WTC11 (cell line): ENCODE results near the gene SPEF1. TPM values are rescaled to one million over a fixed set of nuclear protein-coding genes. Genes with fewer than 3 reads are reported as not detected.

ENCODE experiments used
- ATAC-seq: fragments of 200-7000 bp; cut with Tn5 transposase; 2 replicates; pipeline ENCODE4 v1.10.0; 2021; ENCODE audit warnings: mild to moderate bottlenecking, moderate library complexity
- CTCF ChIA-PET: fragments of 300-600 bp; sonication (Branson Sonifier 250); formaldehyde crosslinking; loops from one replicate; lab custom pipeline; 2021; ENCODE audit warnings: antibody characterized with exemption; lab: Charles Lee
- POLR2A ChIA-PET: fragments of 350-600 bp; sonication (Branson Sonifier 250); formaldehyde crosslinking; loops from one replicate; lab custom pipeline; 2021; ENCODE audit warnings: antibody characterized with exemption; lab: Charles Lee
- DNase-seq: peaks from one replicate; pipeline ENCODE4 v3.0.0; 2021; ENCODE audit warnings: low spot score
- H3K27ac Mint-ChIP-seq: 2 replicates; pipeline ENCODE4 v1.8.0; 2021; ENCODE audit warnings: mixed read lengths
- H3K27me3 Mint-ChIP-seq: 2 replicates; pipeline ENCODE4 v1.8.0; 2021; ENCODE audit warnings: low read depth, mild to moderate bottlenecking, moderate library complexity, mixed read lengths
- H3K36me3 Mint-ChIP-seq: 2 replicates; pipeline ENCODE4 v1.8.0; 2021; ENCODE audit warnings: mixed read lengths
- H3K4me1 Mint-ChIP-seq: 2 replicates; pipeline ENCODE4 v1.8.0; 2022; ENCODE audit warnings: mixed read lengths
- H3K4me3 Mint-ChIP-seq: 2 replicates; pipeline ENCODE4 v1.8.0; 2021; ENCODE audit warnings: mild to moderate bottlenecking, moderate library complexity, mixed read lengths
- H3K9me3 Mint-ChIP-seq: 2 replicates; pipeline ENCODE4 v1.8.0; 2021; ENCODE audit warnings: mixed read lengths
- ATF2 ChIP-seq: sonication (generic); formaldehyde crosslinking; IDR thresholded peaks from 2 replicates; pipeline ENCODE4 v1.8.1; 2022; ENCODE audit warnings: low read depth, missing genetic modification reagents, borderline replicate concordance
- CBFB ChIP-seq: sonication (generic); formaldehyde crosslinking; IDR thresholded peaks from 2 replicates; pipeline ENCODE4 v1.8.1; 2022; ENCODE audit warnings: mild to moderate bottlenecking, low read depth, missing genetic modification reagents
- CDX4 ChIP-seq: fragments of 250-450 bp; sonication (Bioruptor Pico); IDR thresholded peaks from 2 replicates; pipeline ENCODE4 v1.9.0; 2021; ENCODE audit warnings: moderate library complexity, mild to moderate bottlenecking, inconsistent platforms, borderline replicate concordance
- CTCF ChIP-seq: fragments of 200-600 bp; IDR thresholded peaks from 2 replicates; pipeline ENCODE4 v1.8.0; 2022; ENCODE audit warnings: antibody characterized with exemption
- EMX1 ChIP-seq: fragments of 250-450 bp; sonication (Bioruptor Pico); IDR thresholded peaks from 2 replicates; pipeline ENCODE4 v1.8.0; 2021; ENCODE audit warnings: mild to moderate bottlenecking
- ESRRA ChIP-seq: sonication (generic); formaldehyde crosslinking; IDR thresholded peaks from 2 replicates; pipeline ENCODE4 v1.8.1; 2022; ENCODE audit warnings: mild to moderate bottlenecking, missing genetic modification reagents, borderline replicate concordance
- GABPB1 ChIP-seq: sonication (generic); formaldehyde crosslinking; IDR thresholded peaks from 2 replicates; pipeline ENCODE4 v1.8.1; 2023; ENCODE audit warnings: mild to moderate bottlenecking, missing genetic modification reagents
- HMGA2 ChIP-seq: fragments of 250-450 bp; sonication (Bioruptor Pico); IDR thresholded peaks from 2 replicates; pipeline ENCODE4 v1.4.0; 2021; ENCODE audit warnings: mild to moderate bottlenecking, moderate library complexity
- IRF1 ChIP-seq: sonication (generic); formaldehyde crosslinking; IDR thresholded peaks from 2 replicates; pipeline ENCODE4 v1.8.0; 2023; ENCODE audit warnings: missing genetic modification reagents
- PRDM15 ChIP-seq: sonication (generic); formaldehyde crosslinking; IDR thresholded peaks from 2 replicates; pipeline ENCODE4 v1.8.0; 2022; ENCODE audit warnings: missing genetic modification reagents
- PRRX2 ChIP-seq: fragments of 250-450 bp; sonication (Bioruptor Pico); IDR thresholded peaks from 2 replicates; pipeline ENCODE4 v1.8.0; 2021; ENCODE audit warnings: mild to moderate bottlenecking
- SMAD3 ChIP-seq: sonication (generic); formaldehyde crosslinking; IDR thresholded peaks from 2 replicates; pipeline ENCODE4 v1.8.0; 2022; ENCODE audit warnings: missing genetic modification reagents, mild to moderate bottlenecking, borderline replicate concordance
- TCF7 ChIP-seq: sonication (generic); formaldehyde crosslinking; IDR thresholded peaks from 2 replicates; pipeline ENCODE4 v1.8.0; 2022; ENCODE audit warnings: mild to moderate bottlenecking, low read depth, missing genetic modification reagents, moderate library complexity
- TP53 ChIP-seq: sonication (generic); formaldehyde crosslinking; IDR thresholded peaks from 2 replicates; pipeline ENCODE4 v1.8.1; 2023; ENCODE audit warnings: mild to moderate bottlenecking, missing genetic modification reagents
- ZNF121 ChIP-seq: sonication (generic); formaldehyde crosslinking; IDR thresholded peaks from 2 replicates; pipeline ENCODE4 v1.8.0; 2023; ENCODE audit warnings: missing genetic modification reagents
- ZNF317 ChIP-seq: sonication (generic); formaldehyde crosslinking; IDR thresholded peaks from 2 replicates; pipeline ENCODE4 v1.8.1; 2023; ENCODE audit warnings: low read depth, mild to moderate bottlenecking, moderate library complexity, missing genetic modification reagents, borderline replicate concordance
- ZNF425 ChIP-seq: fragments of 250-450 bp; sonication (Bioruptor Pico); conservative IDR thresholded peaks from 2 replicates; pipeline ENCODE4 v1.9.0; 2021; ENCODE audit warnings: mild to moderate bottlenecking
- ZNF671 ChIP-seq: fragments of 250-450 bp; sonication (Bioruptor Pico); IDR thresholded peaks from 2 replicates; pipeline ENCODE4 v1.8.0; 2021; ENCODE audit warnings: mild to moderate bottlenecking
- ZSCAN18 ChIP-seq: fragments of 250-450 bp; sonication (Bioruptor Pico); IDR thresholded peaks from 2 replicates; pipeline ENCODE4 v2.1.2; 2022; ENCODE audit warnings: mild to moderate bottlenecking, moderate library complexity
- total RNA-seq: library from RNA; stranded (reverse); gene quantifications from 3 replicates; pipeline ENCODE4 v1.2.3, GENCODE V29; 2021

SPEF1 gene
- total RNA-seq, 1 experiment from 2014 or later = 0.72 TPM

- TF ChIP-seq ZNF121 (CRISPR knock-in tag) (no peak), IRF1 (CRISPR knock-in tag) (no peak), CBFB (CRISPR knock-in tag) (no peak), ZSCAN18 (CRISPR knock-in tag) (no peak), ZNF425 (CRISPR knock-in tag) (no peak), SMAD3 (no peak), PRRX2 (CRISPR knock-in tag) (no peak), TCF7 (CRISPR knock-in tag) (no peak), EMX1 (CRISPR knock-in tag) (no peak), ATF2 (CRISPR knock-in tag) (no peak), PRDM15 (CRISPR knock-in tag) (no peak)
These were observed 25.3 kb downstream of the SPEF1 start (continued) for GRCh38 chr20:3755814-3756480.

GRCh38 chr20:3755269-3755668 lies 26.0 kb downstream of the SPEF1 start:
- no peak for ATAC-seq
- H3K27ac Mint-ChIP-seq = no peak overlapping the region
- peaks cover 21% of the 10 kb centered on the region for H3K36me3 Mint-ChIP-seq
- peaks cover 9% of the 10 kb centered on the region for H3K27me3 Mint-ChIP-seq
- TF ChIP-seq ZNF317 (CRISPR knock-in tag) (no peak), TP53 (CRISPR knock-in tag) (no peak), GABPB1 (CRISPR knock-in tag) (no peak), CTCF (no peak), CDX4 (CRISPR knock-in tag) (no peak), HMGA2 (CRISPR knock-in tag) (no peak), ZNF671 (no peak), ESRRA (CRISPR knock-in tag) (no peak)
- TF ChIP-seq, all 79 proteins: peak for 0
- Mint-ChIP-seq H3K4me3 (no peak overlapping the region), H3K9me3 (no peaks in the 10 kb centered on the region), H3K4me1 (peaks cover 6% of the 10 kb centered on the region)
- POLR2A ChIA-PET = no interaction called here
- DNase-seq = no peak
- CTCF ChIA-PET = interaction anchor here (1.1 to 8.7 kb wide), 5 partner anchors 10 to 65 kb away, joined by 3 to 195 read pairs (median 10); partner anchors contain the start of genes ADISSP and AP5S1
